HG03103 (cell line): ENCODE measurements around the gene ALDH1A3.

Source experiments
- ATAC-seq: cut with Tn5 transposase; IDR thresholded peaks from one replicate; pipeline ENCODE4 v1.9.1; 2021; ENCODE audit warnings: low read depth; ENCODE audit not compliant: unreplicated experiment

Gene ALDH1A3

GRCh38 chr15:100880897-100881242 lies 1.2 kb downstream of the ALDH1A3 start:
- ATAC-seq = no peak

GRCh38 chr15:100881573-100882336 lies 2.1 kb downstream of the ALDH1A3 start:
- ATAC-seq = no peak

GRCh38 chr15:100885116-100885515 lies 5.5 kb downstream of the ALDH1A3 start:
- no peak for ATAC-seq

- no peak for ATAC-seq
Observed at GRCh38 chr15:100885811-100886210, 6.2 kb downstream of the ALDH1A3 start.

- ATAC-seq = no peak
Observed at GRCh38 chr15:100887211-100887913, 7.7 kb downstream of the ALDH1A3 start.

GRCh38 chr15:100889385-100890050 lies 9.9 kb downstream of the ALDH1A3 start:
- ATAC-seq = no peak

GRCh38 chr15:100890051-100890720 lies 10.6 kb downstream of the ALDH1A3 start:
- no peak for ATAC-seq

GRCh38 chr15:100890850-100891249 lies 11.2 kb downstream of the ALDH1A3 start:
- no peak for ATAC-seq

GRCh38 chr15:100891307-100892012 lies 11.8 kb downstream of the ALDH1A3 start:
- no peak for ATAC-seq

- no peak for ATAC-seq
Observed at GRCh38 chr15:100892013-100892355, 12.4 kb downstream of the ALDH1A3 start.

- no peak for ATAC-seq
Observed at GRCh38 chr15:100893261-100893963, 13.8 kb downstream of the ALDH1A3 start.

- ATAC-seq = no peak
Observed at GRCh38 chr15:100893964-100894295, 14.3 kb downstream of the ALDH1A3 start.

- no peak for ATAC-seq
Observed at GRCh38 chr15:100895721-100896120, 16.1 kb downstream of the ALDH1A3 start.

- ATAC-seq = no peak
Observed at GRCh38 chr15:100897221-100898151, 17.9 kb downstream of the ALDH1A3 start.

GRCh38 chr15:100898152-100898490 lies 18.5 kb downstream of the ALDH1A3 start:
- no peak for ATAC-seq

- no peak for ATAC-seq
Observed at GRCh38 chr15:100898661-100899462, 19.2 kb downstream of the ALDH1A3 start.

- no peak for ATAC-seq
Observed at GRCh38 chr15:100899601-100900000, 20.0 kb downstream of the ALDH1A3 start.

GRCh38 chr15:100900136-100900794 lies 20.6 kb downstream of the ALDH1A3 start:
- ATAC-seq = no peak
